ENCODE measurements around the gene USP31.

- no peak for TF ChIP-seq ZFP30 (CRISPR knock-in tag; IDR thresholded peaks at IDR 0.05)
- no peak for TF ChIP-seq ESRRG (CRISPR knock-in tag; IDR thresholded peaks at IDR 0.05)
- no peak for TF ChIP-seq ZNF70 (CRISPR knock-in tag; IDR thresholded peaks at IDR 0.05)
- no peak for TF ChIP-seq ARNTL (CRISPR knock-in tag; IDR thresholded peaks at IDR 0.05; ENCODE audit: borderline replicate concordance, low read depth)
Measured at GRCh38 chr16:23134274-23134673, 15.0 kb downstream of the USP31 start.

Measured in SK-N-SH treated with all-trans-retinoic acid at 6 μM for 48 hours (cell line).